ENCODE results near the gene CUBN.
"Not testable (repeated sequence)": the region's sequence is repeated elsewhere in the genome, so short reads cannot be mapped to it uniquely, and the experiment has no call there.

The CUBN gene

GRCh38 chr10:16854623-16855022 is 275.0 kb downstream of the CUBN start:
- DNase-seq, result peak; percentile 25 to 42 (median 27)

DNA sequence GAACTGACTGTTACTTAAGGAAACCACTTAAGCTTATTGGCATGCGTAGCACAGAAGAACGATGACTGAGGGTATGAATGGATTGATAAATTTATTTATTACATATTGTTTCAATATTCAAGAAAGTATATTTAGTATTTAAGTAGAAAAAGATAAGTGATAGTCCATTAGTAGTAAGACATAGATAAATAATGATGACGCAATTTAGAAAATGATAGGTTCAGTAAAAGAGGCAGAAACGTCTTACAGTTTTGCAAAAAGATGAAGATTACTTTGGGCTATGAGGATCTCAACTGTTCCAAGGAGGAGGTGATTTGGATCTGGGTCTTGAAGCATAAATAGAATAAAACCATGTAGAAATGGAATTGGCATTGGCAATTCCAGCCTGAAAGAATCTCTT is 275.8 kb downstream of the CUBN start:
- DNase-seq, result no peak

DNA sequence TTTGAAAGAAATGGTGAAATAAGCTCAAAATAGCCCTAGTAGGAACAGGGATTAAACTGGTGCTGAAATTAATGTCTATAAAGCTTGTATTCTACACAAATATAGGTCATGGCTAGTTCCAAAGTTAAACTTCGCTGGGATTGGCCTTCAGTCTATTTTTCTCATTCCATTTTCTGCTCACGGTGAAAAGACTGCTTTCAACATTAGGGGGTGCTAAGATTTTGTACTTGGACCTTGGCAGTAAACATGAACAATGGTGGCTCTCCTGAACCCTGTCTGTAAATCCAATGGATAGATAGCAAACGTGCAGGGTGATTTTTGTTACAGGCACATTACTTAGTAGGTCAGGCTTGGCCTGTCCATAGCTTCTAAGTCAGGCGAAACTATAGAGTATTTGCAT is 276.4 kb downstream of the CUBN start:
- peak; percentile 35 to 60 (median 46) for DNase-seq

- DNase-seq, result no peak
These were observed 277.0 kb downstream of the CUBN start for GRCh38 chr10:16852624-16853023.

DNA sequence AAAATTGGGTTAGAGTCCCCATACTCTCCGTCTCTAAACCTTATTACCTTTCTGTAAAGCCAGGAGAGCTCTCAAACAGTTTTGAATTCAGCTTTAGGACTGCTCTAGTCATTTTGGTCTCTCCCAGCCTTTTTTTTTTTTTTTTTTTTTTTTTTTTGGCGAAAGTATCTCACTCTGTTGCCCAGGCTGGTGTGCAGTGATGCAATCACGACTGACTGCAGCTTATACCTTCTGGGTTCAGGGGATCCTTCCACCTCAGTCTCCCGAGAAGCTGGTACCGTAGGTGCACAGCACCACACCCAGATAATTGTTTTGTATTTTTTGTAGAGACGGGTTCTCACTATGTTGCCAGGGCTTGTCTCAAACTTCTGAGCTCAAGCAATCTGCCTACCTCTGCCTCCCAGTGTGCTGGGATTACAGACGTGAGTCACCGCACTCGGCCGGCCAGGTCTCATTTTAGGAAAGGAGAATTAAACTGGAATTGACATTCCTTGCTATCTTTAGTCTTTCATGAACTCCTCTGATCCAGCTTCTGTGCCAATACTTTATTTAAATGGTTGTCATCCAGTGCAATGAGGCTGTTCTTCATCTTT is 281.0 kb downstream of the CUBN start:
- no peak for DNase-seq

DNA sequence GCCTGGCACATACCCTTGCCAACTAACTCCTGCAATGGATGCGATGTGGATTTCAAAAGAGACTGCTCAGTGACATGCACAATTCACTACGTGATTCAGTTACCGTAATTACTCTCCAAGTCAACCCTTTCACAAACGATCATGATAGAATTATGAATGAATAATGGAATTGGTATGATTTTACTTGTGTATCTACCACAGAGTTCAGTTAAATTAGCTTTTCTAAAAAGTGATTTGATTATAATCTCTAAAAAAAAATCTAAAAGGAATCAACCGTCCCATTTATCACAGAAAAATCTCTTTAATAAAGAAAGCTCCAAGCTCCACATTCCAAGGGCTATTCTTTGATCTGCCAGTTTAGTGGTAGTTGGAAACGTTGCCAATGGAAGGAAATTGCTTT is 282.0 kb downstream of the CUBN start:
- no peak for DNase-seq

DNA sequence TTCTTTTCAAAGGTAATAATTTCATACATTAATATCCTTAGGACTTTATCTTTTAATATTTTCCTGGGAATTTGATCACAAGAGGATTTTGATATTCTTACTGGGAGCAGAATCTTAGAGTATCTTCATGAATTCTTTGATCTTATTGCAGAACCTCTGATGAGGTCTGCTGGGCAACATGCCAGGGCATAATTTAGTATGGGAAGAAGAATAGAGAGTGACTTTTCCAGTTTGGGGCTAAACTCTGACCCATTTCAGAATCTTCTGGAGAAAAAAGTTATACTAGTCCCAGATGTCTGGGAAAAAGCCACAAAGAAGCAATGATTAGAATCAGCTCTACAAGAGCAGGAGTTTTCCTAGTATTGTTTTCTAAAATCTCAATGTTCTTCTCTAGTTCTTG is 284.4 kb downstream of the CUBN start:
- DNase-seq, result no peak

DNA sequence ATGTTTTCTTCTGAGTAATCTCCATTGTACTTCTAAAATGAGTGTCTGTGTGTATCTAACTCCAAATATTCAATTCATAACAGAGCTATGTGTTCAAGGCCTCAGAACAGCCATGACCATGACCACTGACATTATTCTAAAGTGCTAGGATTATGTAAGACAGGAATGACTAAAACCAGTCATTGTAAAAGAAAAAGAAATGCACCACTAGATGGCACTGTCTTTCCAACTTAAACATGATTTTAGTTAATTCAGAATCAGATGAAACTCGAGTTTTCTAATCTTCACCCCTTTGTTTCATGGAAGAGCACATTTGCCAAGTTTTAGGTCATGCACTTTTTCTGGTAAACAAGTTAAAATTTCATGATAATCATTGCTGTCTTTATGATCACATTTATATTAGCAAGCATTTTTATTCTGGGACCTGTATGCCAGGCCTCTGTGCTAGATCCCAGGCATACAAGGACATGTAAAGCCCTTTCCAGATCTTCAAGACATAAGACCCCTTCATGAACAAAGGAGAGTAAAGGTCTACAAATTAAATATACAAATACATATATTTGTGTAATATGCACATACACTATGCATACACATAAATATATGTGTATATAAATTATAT is 286.2 kb downstream of the CUBN start:
- DNase-seq, result peak; percentile 92 to 99 (median 95)

DNA sequence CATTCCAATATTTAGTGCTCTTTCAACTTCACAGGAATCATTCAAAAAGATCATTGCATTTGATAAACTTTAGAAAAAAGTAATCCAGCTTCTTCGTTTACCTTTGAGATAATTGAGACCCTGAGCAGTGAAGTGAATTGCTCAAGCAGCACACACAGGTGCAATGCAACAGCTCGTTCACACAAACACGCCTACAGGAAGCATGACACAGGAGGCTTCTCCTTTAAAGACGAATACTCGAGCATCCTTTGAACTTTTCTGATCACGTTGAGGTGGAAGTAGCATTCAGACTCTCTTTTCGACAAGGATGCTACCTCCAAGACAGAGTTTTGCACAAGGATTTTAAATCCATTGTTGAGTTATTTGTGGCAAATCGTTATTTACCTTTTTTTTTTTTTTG is 294.4 kb downstream of the CUBN start:
- no peak for DNase-seq

- no peak for DNase-seq
These were observed 297.1 kb downstream of the CUBN start for GRCh38 chr10:16832351-16833080.

DNA sequence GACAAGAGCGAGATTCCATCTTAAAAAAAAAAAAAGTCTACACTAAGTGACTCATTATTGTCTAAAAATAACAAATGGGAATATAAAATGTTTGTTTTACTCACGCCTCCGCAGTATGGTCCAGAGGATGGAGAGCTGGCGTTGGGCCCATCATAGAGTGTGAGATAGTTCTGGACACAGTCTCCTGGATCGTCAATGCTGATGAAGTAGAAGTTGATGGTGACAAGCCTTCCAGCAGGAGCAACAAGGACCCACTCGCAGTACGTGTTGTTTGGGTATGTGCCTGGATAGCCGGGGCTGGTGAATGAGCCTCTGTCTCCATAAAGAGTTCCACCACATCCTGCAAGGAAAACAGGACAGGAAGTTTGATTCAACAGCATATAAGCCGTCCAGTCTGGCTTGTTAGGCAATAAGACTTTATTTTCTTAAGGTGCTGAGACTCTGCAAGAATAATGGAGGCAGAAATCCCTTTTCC is 300.9 kb downstream of the CUBN start:
- no peak for DNase-seq

DNA sequence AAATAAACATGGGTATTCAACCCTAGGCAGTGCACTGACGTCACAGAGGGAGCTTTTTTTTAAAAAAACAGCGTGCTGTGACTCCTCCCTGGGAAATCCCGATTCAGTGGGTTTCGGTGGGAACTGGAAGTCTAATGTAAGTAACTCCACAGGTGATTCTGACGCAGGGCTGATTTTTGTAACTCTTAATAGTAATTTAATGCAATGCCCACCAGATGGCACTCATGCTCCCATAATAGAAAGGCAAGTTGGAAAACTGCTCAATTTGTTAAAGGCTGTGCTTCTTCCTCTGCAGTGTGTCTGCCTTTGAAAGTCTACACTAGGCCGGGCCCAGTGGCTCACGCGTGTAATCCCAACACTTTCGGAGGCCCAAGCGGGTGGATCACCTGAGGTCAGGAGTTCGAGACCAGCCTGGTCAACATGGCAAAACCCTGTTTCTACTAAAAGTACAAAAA is 301.5 kb downstream of the CUBN start:
- DNase-seq, result peak; percentile 89 to 93 (median 91)

DNA sequence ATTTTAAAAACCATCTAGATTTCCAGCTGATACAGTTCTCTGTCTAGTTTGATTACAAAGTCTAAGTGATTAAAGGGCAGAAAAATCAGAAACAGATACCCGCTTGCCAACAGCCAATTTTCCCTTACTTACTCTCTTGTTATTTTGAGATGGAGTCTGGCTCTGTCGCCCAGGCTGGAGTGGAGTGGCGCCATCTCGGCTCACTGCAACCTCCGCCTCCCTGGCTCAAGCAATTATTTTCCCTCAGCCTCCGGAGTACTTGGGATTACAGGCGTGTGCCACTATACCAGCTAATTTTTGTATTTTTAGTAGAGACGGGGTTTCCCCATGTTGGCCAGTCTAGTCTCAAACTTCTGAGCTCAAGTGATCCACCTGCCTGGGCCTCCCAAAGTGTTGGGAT is 302.1 kb downstream of the CUBN start:
- DNase-seq, result not testable (repeated sequence)

DNA sequence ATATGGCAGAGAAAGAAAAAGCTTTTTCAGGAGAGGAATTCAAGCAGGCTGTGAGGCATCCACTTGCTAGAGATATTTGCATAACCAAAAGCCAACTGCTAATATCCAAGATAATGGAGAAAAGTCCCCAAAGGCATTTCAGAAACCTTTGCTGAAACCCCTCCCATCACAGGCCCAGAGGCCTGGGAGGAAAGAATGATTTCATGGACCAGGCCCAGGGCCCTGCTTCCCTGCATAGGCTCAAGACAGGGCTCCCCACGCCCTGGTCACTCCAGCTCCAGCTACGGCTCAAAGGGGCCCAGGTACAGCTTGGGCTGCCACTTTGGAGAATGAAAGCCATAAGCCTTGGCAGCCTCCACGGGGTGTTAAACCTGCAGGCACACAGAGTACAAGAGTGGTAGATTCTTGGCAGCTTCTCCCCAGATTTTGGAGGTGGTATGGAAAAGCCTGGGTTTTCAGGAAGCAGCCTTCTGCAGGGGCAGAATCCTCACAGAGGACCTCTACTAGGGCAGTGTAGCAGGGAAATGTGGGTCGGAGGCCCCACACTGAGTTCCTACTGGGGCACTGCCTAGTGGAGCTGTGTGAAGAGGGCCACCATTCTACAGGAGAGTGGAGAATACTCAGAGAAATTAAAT is 306.8 kb downstream of the CUBN start:
- DNase-seq, result no peak

DNA sequence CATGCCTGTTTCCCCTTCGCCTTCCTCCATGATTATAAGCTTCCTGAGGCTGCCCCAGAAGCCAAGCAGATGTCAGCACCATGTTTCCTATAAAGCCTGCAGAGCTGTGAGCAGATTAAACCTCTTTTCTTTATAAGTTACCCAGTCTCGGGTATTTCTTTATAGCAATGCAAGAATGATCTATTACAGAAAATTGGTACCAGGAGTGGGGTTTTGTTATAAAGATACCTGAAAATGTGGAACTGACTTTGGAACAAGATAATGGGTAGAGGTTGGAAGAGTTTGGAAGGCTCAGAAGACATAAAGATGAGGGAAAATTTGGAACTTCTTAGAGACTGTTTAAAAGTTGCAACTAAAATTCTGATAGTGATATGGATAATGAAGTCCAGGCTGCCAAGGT is 307.6 kb downstream of the CUBN start:
- no peak for DNase-seq

GRCh38 chr10:16820421-16820820 is 309.2 kb downstream of the CUBN start:
- peak; percentile 31 to 71 (median 56) for DNase-seq

GRCh38 chr10:16820018-16820417 is 309.6 kb downstream of the CUBN start:
- DNase-seq, result no peak

DNA sequence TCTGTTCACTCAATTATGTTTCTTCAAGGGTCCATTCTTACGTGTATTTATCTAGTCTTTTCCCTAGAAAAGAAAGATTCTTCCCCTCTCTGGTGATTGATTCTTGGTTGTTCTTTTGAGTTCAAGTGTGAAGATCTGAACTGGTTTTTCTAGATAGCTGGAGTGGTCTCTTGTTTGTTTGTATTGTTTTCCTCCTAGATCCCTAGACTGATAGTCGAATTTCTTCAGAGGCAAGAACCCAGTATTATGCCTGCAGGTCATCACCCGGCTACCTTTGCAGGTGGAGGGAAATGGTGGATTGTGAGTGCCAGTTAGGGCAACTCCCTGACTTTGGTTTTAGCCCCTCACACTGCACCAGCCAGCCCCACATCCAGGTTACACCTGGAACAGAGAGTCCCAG is 310.2 kb downstream of the CUBN start:
- no peak for DNase-seq

DNA sequence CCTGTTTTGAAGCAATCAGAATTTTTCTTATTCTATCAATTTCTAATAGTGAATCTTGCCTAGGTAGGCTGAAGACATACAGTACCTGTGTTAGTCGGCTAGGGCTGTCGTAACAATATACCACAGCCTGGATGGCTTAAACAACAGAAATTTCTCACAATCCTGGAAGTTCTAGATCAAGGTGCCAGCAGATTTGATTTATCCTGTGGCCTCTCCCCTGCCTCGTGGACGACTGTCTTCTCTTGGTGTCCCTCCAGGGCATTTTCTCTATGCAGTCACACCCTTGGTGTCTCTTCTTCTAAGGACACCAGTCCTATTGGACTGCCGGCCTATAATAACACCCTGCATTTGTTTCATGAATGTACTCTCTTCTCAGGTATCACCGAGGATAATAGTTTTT is 310.6 kb downstream of the CUBN start:
- DNase-seq, result no peak

GRCh38 chr10:16817125-16818019 is 312.2 kb downstream of the CUBN start, which contains the start of gene RSU1:
RSU1 (minus strand) TSS chr10:16817424; CDS start chr10:16817081, 343 bp downstream.
- peak; percentile 100 for DNase-seq

DNA sequence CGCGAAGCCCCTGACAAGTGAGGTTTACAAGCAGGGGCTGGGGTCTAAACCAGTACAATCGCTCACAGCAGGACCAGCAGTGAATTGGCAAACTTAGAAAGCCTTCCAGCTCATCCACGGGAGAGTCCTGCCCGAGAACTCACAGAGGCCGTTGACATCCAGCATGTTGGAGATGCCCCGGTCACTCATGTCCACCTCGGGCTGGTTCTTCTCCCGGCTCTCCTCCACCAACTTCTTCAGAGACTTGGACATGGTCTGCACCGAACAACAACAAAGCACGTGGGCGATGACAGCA is 312.8 kb downstream of the CUBN start:
- peak in 1 of 3 donors; percentile 69 for DNase-seq

DNA sequence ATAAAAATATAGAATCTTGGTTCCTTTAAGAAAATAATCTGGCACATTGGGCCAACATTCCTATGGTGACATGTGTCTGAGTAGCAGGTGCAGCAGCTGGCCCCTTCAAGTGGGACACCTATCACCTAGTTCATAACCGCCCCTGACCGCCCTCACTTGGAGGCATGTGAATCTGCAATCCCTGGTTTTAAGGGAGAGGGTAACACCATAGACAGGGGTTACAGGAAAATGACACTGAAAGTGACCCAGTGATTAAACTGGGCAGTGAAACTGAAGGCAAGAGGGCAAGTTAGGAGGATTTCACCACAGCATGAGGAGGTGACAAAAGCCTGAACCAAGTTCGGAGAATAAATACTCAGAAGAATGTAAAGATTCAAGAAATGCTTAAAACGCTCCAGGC is 313.4 kb downstream of the CUBN start:
- peak; percentile 37 to 59 (median 40) for DNase-seq

GRCh38 chr10:16814012-16814411 is 315.6 kb downstream of the CUBN start:
- DNase-seq, result no peak

Measured in suppressor macrophage treated with lipopolysaccharide for 1 hour (primary cell).